GM12891 (cell line): ENCODE measurements around the gene PARP3.

ENCODE experiments used
- PAX5 ChIP-seq: IDR thresholded peaks from 2 replicates; pipeline ENCODE4 v1.6.1; 2011; ENCODE audit warnings: low read length, moderate library complexity, mild to moderate bottlenecking; ENCODE audit not compliant: insufficient read depth, severe bottlenecking
- POLR2A ChIP-seq: IDR thresholded peaks from 2 replicates; pipeline ENCODE4 v1.6.1; 2011; ENCODE audit warnings: low read depth, low read length, control low read depth
- POLR2AphosphoS5 ChIP-seq: IDR thresholded peaks from 2 replicates; pipeline ENCODE4 v1.6.1; 2011; ENCODE audit warnings: low read depth, low read length, control low read depth
- POU2F2 ChIP-seq: IDR thresholded peaks from 2 replicates; pipeline ENCODE4 v1.6.1; 2011; ENCODE audit warnings: low read depth, mild to moderate bottlenecking, control low read depth, low read length, moderate library complexity
- SPI1 ChIP-seq: IDR thresholded peaks from 2 replicates; pipeline ENCODE4 v1.6.1; 2011; ENCODE audit warnings: low read depth, low read length, control low read depth
- TAF1 ChIP-seq: IDR thresholded peaks from 2 replicates; pipeline ENCODE4 v1.6.1; 2011; ENCODE audit warnings: low read depth, low read length, control low read depth

DNA sequence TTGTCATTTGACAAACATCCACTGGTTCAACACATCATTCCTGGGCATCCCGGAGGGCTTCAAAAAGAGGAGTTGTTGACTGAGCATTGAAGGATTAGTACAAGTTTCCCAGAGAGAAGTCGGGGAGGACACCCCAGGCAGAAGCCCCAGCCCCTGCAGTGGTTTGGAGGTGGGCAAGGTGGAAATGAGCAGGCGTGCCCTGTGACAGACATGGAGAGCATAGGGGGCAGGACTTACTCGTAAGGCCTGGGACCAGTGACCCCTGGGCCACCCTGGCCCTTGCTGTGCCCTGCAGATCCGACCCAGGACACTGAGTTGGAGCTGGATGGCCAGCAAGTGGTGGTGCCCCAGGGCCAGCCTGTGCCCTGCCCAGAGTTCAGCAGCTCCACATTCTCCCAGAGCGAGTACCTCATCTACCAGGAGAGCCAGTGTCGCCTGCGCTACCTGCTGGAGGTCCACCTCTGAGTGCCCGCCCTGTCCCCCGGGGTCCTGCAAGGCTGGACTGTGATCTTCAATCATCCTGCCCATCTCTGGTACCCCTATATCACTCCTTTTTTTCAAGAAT, 5.9 kb downstream of the PARP3 start:
- TF ChIP-seq POLR2AphosphoS5 (no peak), POLR2A (no peak), TAF1 (no peak), POU2F2 (no peak), PAX5 (no peak), SPI1 (no peak)
